Measurements from ENCODE around the gene AGMAT.
A peak's percentile ranks its signal among the peaks of the same experiment; 100 is the strongest.

The AGMAT gene

DNA sequence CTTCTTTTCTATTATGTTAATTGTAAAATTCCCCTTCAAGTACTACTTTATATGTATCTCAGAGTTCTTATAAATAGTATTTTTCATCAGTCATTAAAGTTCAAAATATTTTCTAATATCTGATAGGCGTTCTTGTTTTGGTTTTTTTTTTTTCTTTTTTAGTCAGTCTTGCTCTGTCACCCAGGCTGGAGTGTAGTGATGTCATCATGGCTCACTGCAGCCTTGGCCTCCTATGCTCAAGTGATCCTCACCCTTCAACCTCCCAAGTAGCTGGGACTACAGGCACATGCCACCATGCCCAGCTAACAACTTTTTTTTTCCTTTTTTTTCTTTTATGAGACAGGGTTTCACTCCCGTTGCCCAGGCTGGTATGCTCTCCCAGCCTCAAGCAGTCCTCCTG lies 27.3 kb downstream of the AGMAT start:
- no peak for DNase-seq

DNA sequence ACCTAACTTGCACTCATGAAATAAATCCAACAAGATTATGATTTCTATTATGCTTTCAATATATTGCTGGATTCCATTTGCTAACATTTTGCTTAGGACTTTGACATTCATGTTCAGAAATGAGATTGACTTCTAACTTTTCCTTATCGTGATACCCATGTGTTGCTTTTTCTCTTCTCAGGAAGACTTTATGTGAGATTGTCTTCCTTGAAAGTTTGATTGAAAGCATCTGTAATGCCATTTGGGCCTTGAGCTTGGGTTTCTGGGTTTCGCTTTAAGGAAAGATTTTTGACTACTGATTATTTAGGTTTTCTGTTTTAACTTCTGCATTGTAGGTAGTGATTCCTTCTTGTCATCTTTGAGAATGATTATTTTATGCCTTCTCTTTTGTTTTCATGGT lies 27.8 kb downstream of the AGMAT start:
- DNase-seq, result no peak

DNA sequence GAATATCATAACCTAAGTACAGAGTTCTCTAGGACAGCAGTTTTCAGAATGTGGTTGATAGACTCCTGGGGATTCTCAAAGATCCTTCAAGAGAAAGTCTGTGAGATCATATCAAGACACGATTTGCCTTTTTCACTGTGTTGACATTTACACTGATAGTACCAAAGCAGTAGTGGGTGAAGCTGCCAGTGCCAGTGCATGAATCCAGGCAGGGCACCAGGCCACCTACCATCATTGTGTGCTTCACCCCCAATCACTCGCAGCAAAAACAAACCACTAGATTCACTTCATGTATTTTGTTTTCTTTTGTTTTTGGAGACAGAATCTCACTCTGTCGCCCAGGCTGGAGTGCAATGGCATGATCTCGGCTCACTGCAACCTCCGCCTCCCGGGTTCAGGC lies 34.3 kb downstream of the AGMAT start:
- DNase-seq, result no peak

DNA sequence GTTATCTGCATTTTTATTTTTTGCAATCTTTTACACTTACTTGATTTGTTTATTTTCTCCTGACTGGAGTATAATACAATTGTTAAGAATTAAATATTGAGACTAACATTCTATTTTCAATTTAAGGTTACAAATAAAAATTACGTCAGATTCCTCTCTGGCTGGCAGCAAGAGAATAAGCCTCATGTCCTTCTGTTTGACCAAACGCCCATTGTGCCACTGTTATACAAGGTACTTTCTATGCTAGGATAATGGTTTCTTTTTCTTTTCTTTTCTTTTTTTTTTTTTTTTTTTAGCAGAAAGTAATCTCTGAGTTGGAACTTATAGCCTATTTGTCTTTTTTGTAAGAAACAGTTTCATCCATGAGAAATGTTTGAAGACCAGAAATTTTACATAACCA lies 38.2 kb downstream of the AGMAT start:
- DNase-seq, result no peak

DNA sequence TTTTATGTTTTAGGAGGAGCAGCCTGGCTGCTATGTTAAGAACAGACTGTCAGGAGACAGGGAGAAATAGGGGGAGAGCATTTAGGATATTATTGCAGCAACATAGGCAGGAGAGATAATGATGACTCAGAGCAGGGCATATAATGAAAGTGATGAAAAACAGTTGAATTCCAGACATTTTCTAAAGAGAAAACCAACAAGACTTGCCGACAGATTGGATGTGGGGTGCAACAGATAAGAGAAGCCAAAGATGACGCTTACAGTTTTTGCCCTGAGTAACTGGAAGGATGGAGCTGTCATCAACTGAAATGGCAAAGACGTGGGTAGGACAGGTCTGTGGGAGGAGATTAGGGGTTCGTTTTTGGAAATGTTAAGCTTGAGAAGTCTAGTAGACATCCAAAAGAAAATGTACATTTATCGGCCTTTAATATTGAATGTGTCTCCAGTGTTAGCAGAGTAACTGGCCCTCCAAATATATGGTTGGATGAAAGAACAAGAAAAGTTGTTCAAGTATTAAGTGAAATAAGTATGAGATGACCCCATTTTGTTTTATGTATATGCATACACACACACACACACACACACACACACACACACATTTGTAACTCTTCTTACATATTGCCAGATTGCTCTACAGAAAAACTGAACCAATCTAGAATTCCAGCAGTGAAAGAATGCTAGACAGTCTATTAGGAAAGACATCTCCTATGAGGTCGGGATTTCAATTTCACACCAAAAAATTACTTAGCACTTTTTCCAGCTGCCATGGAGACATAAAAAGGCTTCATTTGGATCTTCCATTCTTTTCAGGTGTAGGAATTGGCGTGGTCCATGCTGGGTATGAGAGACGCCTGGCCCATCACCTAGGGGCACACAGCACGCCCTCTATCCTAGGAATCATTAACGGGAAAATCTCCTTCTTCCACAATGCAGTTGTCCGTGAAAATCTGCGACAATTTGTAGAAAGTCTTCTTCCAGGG lies 41.0 kb downstream of the AGMAT start:
- no peak for DNase-seq

DNA sequence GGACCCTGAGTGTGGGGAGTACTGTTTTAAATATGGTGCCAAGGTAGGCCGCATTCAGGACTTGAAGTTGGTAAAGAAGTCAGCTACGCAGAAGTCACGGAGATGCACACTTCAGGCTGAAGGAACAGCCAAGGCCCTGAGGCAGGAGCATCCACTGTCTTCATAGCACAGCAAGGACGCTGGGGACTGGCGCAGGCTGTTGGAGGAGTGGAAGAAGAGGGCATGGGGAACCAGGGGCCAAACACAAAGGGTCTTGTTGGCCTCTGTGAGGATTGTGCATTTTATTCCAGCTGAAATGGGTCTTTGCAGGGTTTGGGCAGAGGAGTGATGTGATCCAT lies 41.6 kb downstream of the AGMAT start:
- DNase-seq, result no peak

DNA sequence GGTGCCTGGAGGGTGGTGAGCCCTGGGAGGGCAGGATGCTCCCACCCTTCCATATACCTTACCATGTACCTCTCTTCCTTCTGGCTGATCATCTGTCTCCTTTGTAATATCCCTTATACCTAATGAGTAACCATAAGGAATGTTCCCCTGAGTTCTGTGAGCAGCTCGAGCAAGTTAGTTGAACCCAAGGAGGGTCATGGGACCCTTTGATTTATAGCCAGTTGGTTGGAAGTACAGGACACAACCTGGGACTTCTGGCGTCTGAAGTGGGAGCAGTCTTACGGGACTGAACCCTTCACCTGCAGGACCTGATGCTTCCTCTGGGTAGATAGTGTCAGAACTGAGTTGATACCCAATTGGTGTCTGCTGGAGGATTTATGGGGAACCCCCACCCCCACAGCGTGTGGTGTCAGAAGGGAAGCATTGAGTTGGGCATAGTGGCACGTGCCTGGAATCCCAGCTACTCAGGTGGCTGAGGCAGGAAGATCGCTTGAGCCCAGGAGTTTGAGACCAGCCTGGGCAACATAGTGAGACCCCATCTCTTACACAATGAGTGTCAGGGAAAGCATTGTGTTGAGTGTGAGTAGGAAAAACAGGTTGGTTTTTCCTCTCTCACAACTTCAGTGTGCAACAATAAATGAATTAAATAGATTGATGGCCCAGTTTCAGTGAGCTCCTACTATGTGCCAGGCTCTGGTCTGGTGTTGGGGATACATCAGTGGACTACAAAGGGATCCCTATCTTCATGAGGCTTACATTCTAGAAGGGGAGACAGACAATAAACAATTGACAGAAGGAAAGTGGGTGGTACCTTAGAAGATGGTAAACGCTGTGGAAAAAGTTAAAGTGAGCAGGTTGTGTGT lies 42.2 kb downstream of the AGMAT start:
- DNase-seq, result no peak

DNA sequence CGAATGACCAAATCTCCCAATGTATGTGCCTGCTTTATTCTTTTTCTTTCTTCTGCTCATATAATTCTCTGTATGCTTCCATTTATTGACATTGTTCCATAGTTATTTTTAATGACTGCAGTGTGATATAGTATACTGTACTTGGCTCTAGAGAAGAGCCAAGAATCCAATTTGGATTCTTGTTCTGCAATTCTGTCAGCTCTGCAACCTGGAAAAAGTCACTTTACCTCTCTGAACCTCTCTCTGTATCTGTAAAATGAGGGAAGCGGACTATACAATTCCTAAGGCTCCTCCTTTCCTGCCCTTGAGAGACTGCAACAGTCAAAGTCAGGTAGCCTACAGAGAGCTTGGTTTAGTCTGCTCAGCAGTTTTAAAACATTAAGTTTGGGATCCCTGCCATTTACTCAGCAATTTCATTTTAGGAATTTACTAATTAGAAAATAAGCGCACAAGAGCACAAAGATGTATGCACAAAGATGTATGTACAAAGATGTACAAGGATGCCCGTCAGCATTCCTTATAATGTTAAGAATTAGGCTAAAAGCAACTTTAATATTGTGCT lies 43.5 kb downstream of the AGMAT start:
- DNase-seq, result no peak

DNA sequence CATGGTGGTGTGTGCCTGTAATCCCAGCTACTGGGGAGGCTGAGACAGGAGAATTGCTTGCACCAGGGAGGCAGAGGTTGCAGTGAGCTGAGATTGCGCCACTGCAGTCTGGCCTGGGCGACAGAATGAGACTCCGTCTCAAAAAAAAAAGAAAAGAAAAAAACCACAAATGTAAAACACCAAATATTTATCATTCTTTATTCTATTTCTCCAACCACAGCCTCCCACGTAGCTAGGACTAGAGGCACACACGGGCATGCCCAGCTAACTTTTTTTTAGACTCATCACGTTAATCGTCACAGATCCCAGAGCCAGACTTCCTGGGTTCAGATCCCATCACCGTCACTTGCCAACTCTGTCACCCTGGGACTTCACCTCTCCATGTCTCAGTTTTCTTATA lies 44.7 kb downstream of the AGMAT start:
- DNase-seq, result no peak

DNA sequence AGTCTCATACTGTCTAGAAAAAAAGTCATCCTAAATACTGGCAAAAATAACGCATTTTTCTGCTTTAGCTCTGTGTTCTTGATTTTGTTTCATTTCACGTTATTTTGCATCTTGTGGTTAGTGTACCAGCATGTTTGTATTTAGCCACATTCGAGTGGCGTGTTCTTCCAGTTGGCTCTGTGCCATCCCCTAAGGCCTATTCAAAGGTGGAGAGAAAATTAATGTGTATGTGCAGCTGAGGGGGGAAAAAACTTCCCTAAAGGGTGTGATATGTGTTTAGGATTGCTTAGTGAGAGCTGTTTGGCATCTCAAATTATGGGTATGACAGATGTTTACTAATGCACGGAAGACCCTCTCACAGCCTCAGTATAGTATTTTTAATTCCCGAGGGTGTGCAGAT lies 46.1 kb downstream of the AGMAT start:
- no peak for DNase-seq

DNA sequence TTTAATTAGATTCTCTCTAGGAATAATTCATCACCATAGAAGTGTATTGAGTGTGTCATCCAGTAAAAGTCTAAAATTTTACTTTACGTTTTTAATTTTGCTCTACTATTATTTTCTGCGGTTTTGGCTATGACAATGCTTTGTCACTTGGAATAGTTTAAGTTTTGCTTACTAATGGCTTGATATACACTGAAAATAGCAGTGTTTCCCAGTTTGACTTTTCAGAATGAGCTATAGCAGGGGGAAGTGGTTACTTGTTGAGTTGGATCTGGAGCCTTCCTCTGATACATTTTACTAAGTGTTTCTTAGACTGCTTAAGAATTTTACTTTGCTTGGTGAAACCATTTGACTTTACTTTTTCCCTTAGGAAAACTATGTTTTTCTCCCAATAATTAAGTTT lies 53.2 kb downstream of the AGMAT start:
- no peak for DNase-seq

DNA sequence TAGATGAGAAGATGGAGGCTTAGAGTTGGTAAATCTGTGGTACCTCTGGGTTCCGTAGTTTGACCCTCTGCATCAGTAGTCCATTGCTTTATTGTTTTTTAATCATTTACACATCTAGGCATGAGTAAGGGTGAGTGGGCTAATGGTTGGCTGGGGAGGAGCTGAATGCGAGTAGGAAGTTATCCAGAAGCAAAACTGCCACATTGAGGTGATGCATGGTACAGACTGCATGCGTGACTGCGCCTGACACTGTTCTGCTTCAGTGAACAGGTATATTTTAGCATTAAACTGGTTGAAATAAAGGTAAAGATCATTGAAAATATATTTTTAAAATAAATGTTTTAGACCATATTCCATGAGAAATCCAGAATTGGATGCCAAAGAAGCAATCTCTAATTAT lies 53.8 kb downstream of the AGMAT start:
- no peak for DNase-seq

DNA sequence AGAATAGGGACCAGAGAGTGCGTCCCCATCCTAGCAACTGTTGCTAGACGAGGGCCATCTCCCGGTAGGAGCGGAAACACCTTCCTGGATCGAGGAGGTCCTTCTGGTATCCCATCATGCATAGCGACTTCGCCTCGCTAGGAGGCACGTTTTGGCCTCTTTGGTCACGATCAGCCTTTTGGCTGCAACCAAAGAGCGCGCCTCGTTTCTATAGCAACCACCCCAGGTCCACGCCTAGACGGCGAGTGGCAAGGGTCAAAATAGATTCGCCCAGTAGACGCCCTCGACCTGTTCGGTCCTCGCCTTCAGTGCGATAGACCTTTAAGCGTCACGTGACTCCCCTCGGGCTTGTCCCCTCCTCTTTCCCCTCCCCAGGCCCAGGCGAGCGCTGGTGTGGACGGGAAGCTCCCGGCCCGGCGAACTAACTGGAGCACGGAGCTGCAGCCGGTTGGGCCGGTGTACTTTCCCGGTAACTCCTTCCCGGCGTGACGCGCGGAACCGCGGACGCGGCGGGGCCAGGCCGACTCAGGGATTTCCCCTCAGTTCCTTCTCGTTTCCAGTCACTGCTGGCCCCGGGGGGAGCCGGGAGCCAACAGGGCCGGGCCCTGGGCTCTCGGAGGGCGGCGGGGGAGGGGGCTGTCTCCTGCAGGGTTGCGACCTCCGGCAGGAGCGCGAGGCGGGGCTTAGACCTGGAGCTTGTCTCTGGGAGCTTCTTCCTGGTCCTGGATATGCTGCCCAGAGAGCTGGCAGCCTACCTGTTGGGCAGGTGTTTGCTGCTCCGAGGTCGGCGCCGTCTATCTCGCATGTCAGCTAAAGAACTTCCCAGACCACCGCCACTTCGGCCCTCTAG lies 58.1 kb downstream of the AGMAT start, which contains the start of gene DNAJC16:
DNAJC16 (plus strand) TSS at position 359 of the 850 bp plus-strand sequence. CDS start 2,258 bp downstream, outside the sequence.
- DNase-seq, result peak; percentile 100

DNA sequence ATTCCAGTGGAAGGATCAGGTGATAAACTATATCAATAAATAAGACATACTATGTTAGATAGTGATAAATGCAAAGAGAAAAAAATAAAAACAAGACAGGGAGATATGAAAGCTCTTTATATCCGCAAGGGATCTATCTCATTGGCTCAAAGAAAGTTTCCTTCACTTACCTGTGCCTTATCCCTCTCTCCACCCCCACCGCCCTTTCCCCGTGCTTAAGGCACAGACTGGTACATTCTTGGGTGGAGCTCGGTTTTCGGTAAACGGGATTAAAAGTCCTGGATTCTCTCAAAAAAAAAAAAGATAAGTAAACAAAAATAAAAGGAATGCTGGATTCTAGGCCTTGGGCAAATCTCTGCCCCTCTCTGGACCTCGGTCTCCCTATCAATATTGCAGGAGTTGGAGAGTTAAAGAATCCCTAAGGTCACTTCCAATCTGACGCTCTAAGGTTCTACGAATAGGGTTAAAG lies 58.8 kb downstream of the AGMAT start:
- peak; percentile 35 for DNase-seq

DNA sequence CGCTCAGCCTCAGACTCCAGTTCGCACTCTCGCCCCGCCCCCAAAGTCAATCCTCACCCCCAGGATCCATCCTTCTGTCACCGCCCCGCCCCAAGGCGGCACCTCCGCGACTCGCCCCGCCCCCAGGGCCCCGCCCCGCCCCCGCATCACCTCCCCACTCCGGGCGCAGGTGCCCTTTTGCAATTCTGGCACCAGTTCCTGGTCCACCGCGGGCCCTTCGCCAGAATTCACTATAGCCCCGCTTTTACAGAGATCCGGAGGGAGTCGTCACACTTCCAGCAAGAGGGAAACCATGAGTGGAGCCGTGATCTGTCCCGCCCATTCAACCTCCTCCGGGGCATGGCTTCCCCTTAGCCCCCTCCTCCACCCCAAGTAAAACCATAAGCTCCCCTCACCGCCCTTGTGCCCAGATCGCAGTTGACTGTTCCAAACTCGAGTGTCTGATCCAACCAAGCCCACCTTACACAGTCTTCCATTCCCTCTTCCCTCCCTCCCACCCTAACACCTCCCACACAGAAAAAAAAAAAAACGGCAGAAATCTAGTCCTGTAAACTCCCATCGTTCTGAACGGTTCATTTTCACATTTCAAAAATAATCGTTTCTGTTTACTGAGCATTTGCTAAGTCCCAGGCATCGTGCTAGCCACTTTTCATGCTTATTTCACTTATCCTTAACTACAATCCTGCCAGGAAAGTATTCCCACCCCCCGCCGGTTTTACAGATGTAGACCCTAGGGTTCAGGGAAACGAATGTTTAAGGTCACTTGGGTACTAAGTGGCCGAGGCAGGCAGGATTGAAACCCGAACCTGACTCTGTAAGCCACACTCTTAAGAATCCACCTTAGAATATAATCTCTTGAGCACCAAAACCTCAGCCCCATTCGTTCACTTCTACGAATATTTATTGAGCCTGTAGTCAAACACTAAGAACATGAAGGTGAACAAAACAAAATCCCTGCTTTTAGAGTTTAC lies 59.5 kb downstream of the AGMAT start:
- no peak for DNase-seq

DNA sequence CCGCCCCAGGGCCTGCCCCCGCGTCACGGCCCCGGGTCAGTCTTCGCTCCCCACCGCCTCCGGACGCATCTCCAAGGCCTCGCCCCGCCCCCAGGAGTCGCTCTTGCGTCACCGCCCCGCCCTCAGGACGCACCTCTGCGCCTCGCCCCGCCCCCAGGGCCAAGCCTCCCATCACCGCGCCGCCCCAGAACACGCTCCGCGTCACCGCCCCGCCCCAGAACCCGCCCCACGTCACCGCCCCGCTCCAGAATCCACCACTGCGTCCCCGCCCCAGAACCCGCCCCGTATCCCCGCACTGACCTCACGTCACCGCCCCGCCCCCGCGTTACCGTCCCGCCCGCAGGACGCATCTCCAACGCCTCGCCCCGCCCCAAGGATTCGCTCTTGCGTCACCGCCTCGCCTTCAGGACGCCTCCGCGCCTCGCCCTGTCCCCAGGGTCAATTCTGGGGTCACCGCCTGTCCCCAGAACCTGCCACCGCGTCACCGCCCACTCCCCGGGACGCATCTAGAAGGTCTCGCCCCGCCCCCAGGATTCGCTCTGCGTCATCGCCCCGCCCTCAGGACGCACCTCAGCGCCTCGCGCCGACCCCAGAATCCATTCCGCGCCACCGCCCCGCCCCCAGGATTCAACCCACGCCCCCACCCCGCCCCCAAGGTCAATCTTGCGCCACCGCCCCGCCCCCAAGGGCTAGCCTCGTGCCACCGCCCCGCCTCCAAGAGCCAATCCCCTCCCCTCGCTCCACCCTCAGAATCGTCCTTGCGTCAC lies 60.4 kb downstream of the AGMAT start:
- DNase-seq, result peak; percentile 100

DNA sequence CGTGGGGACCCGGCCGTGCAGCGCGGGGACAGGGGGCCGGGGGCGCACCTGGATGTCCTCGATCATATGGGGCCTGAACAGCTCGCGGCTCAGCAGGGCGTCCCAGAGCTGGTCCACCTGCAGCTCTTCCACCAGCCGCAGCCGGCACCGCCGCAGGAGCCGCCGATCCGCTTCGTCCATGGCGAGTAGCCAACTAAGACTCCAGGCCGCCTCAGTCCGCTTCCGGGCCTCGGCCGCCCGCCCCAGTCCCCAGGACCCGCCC lies 60.9 kb downstream of the AGMAT start, which contains the start of gene CASP9:
CASP9 (minus strand) TSS at position 195 of the 262 bp plus-strand sequence; CDS start at position 180, 15 bp downstream.
- DNase-seq, result no peak

DNA sequence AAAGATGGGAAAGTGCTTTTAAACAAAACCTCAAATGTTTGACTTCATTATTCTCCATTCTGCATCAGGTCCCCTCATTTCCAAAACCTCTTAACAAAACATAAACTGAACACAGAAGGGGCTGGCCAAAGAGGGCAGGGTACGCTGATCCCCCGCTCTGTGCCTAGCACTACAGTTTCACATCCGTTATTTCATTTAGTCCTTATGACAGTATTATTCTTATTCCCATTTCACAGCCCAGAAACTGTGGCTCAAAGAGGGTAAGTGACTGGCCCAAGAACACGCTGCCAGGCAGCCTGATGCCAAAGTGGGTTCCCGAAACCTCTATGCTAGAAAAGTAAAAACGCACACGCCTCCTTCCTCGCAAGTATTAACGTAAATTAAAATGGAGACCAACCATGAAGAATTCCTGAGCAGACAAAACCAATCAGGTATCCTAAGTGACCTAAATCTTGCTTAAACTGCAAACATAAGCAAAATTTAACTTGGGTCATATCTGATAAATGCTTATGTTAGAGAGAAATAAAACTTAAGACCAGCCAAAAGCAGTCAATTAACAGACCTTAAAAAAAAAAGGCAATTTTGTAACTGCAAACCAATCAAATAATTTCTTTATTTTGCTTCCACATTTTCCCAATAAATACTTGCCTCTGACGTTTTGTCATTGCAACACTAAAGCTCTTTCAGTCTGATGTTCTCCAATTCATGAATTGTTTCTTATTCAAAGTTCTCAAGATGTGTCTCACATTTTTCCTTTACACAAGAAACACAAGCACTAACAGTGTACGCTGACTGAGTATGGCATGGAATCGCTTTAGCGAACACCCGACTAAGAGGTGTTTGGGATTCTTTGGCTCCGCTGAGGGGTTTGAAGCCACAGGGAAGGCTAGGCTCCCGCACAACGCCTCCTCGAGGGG lies 61.5 kb downstream of the AGMAT start:
- DNase-seq, result no peak

DNA sequence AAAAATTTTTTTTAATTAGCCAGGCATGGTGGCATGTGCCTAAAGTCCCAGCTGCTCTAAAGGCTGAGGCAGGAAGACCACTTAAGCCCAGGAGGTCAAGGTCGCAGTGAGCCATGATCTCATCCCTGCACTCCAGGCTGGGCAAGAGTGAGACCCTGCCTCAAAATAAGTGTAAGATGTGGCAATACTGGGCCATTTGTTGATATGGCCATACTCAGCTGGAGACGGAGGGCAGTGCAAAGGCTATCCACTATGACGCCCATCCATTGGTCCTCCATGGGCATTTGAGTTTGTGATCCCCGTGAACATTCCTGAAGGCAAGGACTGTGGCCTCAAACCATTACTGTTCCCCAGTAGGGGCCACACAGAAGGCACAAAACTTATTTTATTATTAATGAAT lies 62.3 kb downstream of the AGMAT start:
- DNase-seq, result no peak
